Measurements from ENCODE around the gene ERMAP.
"Not testable (repeated sequence)": the region's sequence is repeated elsewhere in the genome, so short reads cannot be mapped to it uniquely, and the experiment has no call there.

Gene ERMAP

DNA sequence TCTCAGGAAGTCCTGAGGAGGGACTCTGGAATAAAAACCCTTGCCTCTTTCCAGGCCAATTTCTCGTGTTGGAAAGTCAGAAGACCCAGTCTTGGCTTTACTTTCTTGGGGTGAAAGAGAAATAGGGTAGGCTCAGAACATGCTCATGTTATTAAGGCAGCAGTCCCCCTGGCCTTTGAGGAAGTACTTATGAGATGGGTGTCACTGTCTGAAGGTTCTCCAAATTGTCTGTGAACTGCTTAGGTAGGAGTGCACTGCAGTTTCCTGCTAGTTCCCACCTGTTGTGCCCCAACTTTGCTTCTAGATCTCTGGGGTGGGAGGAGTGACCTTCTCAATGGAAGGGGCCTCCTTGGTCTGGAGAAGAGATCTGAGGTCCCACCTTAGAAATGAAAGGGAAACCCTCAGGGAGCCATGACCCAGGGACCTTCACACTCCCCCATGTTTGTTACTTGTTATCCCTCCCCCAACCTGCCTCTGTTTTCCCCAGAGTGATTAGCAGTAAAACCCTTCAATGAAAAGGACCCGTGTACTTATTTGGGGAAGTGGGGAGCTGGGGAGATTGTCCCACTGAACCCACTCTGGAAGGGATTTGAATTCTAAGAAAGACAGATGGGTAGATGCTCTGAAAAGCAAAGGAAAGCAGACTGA lies 35.2 kb downstream of the ERMAP start:
- Histone ChIP-seq H3K4me3 (ENCODE audit: low read length) (no peak overlapping the region), H3K27ac (ENCODE audit: low read depth, low read length) (no peak overlapping the region), H3K4me1 (ENCODE audit: control insufficient read depth, low read length) (peaks cover 39% of the 10 kb centered on the region), H3K79me2 (ENCODE audit: control insufficient read depth, low read length) (peaks cover 20% of the 10 kb centered on the region), H3K27me3 (ENCODE audit: control insufficient read depth, low read length) (no peaks in the 10 kb centered on the region), H3K9me3 (ENCODE audit: control insufficient read depth, insufficient read depth, low read length) (peaks cover 3% of the 10 kb centered on the region; the same call in 1 of the 2 replicates), H3F3A (ENCODE audit: control insufficient read depth, insufficient read depth) (peaks cover 6% of the 10 kb centered on the region; the same call in 1 of the 2 replicates), H4K20me1 (ENCODE audit: control insufficient read depth, insufficient read depth, low read depth, low read length) (no peaks in the 10 kb centered on the region), H3K36me3 (ENCODE audit: control insufficient read depth, low read length) (peaks cover 49% of the 10 kb centered on the region), H3K9me2 (replicated peaks; ENCODE audit: control insufficient read depth, low read length) (no peaks in the 10 kb centered on the region), H3K4me2 (ENCODE audit: low read length) (no peak overlapping the region)
- TF ChIP-seq, protein P1, sequence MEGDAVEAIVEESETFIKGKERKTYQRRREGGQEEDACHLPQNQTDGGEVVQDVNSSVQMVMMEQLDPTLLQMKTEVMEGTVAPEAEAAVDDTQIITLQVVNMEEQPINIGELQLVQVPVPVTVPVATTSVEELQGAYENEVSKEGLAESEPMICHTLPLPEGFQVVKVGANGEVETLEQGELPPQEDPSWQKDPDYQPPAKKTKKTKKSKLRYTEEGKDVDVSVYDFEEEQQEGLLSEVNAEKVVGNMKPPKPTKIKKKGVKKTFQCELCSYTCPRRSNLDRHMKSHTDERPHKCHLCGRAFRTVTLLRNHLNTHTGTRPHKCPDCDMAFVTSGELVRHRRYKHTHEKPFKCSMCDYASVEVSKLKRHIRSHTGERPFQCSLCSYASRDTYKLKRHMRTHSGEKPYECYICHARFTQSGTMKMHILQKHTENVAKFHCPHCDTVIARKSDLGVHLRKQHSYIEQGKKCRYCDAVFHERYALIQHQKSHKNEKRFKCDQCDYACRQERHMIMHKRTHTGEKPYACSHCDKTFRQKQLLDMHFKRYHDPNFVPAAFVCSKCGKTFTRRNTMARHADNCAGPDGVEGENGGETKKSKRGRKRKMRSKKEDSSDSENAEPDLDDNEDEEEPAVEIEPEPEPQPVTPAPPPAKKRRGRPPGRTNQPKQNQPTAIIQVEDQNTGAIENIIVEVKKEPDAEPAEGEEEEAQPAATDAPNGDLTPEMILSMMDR (IDR thresholded peaks at IDR 0.05; ENCODE audit: low read depth, low read length, poor library complexity, severe bottlenecking): no peak
- TF ChIP-seq EZH2phosphoT487 (IDR thresholded peaks at IDR 0.05; ENCODE audit: borderline replicate concordance, low read length): no peak

DNA sequence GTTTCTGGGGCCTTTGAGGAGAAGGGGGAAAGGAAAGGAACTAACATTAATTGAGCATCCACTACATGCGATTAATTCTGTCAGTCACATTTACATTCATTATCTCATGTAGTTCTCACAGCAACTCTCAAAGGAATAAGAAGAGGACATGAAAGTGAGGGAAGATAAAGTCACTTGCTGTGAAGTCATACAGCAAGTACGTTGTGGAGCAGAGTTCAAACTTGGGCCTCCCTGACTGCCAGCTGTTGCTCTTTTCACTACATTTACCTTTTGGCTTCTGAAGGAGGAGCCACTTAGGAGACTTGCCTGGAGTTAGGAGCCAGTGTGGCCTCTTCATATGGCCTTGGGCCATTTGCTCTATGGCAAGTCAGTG lies 35.7 kb downstream of the ERMAP start:
- Histone ChIP-seq H4K20me1 (ENCODE audit: control insufficient read depth, insufficient read depth, low read depth, low read length) (no peaks in the 10 kb centered on the region), H3K4me3 (ENCODE audit: low read length) (no peak overlapping the region), H3F3A (ENCODE audit: control insufficient read depth, insufficient read depth) (peaks cover 6% of the 10 kb centered on the region; the same call in 1 of the 2 replicates), H3K79me2 (ENCODE audit: control insufficient read depth, low read length) (peaks cover 15% of the 10 kb centered on the region), H3K4me2 (ENCODE audit: low read length) (no peak overlapping the region), H3K27me3 (ENCODE audit: control insufficient read depth, low read length) (no peaks in the 10 kb centered on the region), H3K9me2 (replicated peaks; ENCODE audit: control insufficient read depth, low read length) (no peaks in the 10 kb centered on the region), H3K27ac (ENCODE audit: low read depth, low read length) (no peak overlapping the region), H3K4me1 (ENCODE audit: control insufficient read depth, low read length) (peaks cover 35% of the 10 kb centered on the region), H3K9me3 (ENCODE audit: control insufficient read depth, insufficient read depth, low read length) (peaks cover 3% of the 10 kb centered on the region; the same call in 1 of the 2 replicates), H3K36me3 (ENCODE audit: control insufficient read depth, low read length) (peaks cover 48% of the 10 kb centered on the region)
- TF ChIP-seq, protein P1 (IDR thresholded peaks at IDR 0.05; ENCODE audit: low read depth, low read length, poor library complexity, severe bottlenecking): no peak
- TF ChIP-seq EZH2phosphoT487 (IDR thresholded peaks at IDR 0.05; ENCODE audit: borderline replicate concordance, low read length): no peak

DNA sequence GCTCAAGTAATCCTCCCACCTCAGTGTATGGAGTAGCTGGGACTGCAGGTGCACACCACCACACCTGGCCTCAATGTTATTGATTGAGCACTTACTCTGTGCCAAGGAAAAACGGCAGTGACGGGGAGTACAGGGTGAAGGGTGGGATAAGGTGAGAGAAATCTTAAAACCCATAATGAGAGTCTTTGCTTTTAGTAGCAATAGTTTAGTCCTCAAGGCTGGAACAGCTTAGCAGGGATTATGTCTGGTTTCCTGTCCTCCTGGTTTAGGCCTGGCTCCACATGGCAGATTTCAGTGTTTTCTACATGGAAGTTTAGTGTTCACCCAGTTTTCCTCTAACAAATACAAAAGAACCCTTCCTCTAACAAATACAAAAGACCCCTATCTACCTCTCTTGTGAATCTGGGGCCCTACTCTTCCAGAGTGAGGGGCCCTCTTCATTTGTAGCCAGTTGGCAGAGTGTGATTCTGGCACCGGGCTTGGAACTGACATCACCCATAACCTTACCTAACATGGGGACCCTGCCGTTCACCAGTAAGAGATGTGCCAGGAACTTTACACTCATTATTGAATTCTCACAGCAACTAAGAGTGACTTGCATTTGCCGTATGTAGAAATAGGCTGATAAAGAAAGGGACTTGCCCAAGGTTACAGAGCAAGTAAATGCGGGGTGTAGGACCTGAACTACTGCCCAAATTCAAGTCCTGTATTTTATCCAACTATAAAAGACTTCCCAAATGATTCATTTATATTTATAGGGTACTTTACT lies 36.4 kb downstream of the ERMAP start:
- H4K20me1 ChIP-seq (ENCODE audit: control insufficient read depth, insufficient read depth, low read depth, low read length): no peaks in the 10 kb centered on the region
- H3K79me2 ChIP-seq (ENCODE audit: control insufficient read depth, low read length): peaks cover 8% of the 10 kb centered on the region
- peaks cover 3% of the 10 kb centered on the region; the same call in 1 of the 2 replicates for H3K9me3 ChIP-seq (ENCODE audit: control insufficient read depth, insufficient read depth, low read length)
- H3K4me1 ChIP-seq (ENCODE audit: control insufficient read depth, low read length): peaks cover 27% of the 10 kb centered on the region
- no peak overlapping the region for H3K4me3 ChIP-seq (ENCODE audit: low read length)
- no peaks in the 10 kb centered on the region for H3K27me3 ChIP-seq (ENCODE audit: control insufficient read depth, low read length)
- H3K9me2 ChIP-seq (replicated peaks; ENCODE audit: control insufficient read depth, low read length): no peaks in the 10 kb centered on the region
- H3K27ac ChIP-seq (ENCODE audit: low read depth, low read length): no peak overlapping the region
- no peak overlapping the region for H3K4me2 ChIP-seq (ENCODE audit: low read length)
- H3F3A ChIP-seq (ENCODE audit: control insufficient read depth, insufficient read depth): peaks cover 5% of the 10 kb centered on the region; the same call in 1 of the 2 replicates
- TF ChIP-seq, protein P1 (IDR thresholded peaks at IDR 0.05; ENCODE audit: low read depth, low read length, poor library complexity, severe bottlenecking): no peak
- TF ChIP-seq EZH2phosphoT487 (IDR thresholded peaks at IDR 0.05; ENCODE audit: borderline replicate concordance, low read length): no peak
- peaks cover 46% of the 10 kb centered on the region for H3K36me3 ChIP-seq (ENCODE audit: control insufficient read depth, low read length)

DNA sequence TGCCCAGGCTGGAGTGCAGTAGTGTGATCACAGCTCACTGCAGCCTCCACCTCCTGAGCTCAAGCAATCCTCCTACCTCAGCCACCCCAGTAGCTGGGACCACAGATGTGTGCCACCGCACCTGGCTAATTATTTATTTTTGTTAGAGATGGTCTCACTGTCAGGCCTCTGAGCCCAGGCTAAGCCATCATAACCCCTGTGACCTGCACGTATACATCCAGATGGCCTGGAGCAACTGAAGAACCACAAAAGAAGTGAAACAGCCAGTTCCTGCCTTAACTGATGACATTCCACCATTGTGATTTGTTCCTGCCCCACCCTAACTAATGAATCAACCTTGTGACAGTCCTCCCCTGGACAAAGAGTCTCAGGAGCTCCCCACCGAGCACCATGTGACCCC lies 39.6 kb downstream of the ERMAP start:
- H4K20me1 ChIP-seq (ENCODE audit: control insufficient read depth, insufficient read depth, low read depth, low read length); H3K9me2 ChIP-seq (replicated peaks; ENCODE audit: control insufficient read depth, low read length); H3K4me3 ChIP-seq (ENCODE audit: low read length); H3K4me2 ChIP-seq (ENCODE audit: low read length); H3K79me2 ChIP-seq (ENCODE audit: control insufficient read depth, low read length); H3K27me3 ChIP-seq (ENCODE audit: control insufficient read depth, low read length); H3K9me3 ChIP-seq (ENCODE audit: control insufficient read depth, insufficient read depth, low read length); H3K27ac ChIP-seq (ENCODE audit: low read depth, low read length); H3F3A ChIP-seq (ENCODE audit: control insufficient read depth, insufficient read depth): not testable (repeated sequence)
- Histone ChIP-seq H3K4me1 (ENCODE audit: control insufficient read depth, low read length) (peaks cover 11% of the 10 kb centered on the region), H3K36me3 (ENCODE audit: control insufficient read depth, low read length) (peaks cover 17% of the 10 kb centered on the region)

DNA sequence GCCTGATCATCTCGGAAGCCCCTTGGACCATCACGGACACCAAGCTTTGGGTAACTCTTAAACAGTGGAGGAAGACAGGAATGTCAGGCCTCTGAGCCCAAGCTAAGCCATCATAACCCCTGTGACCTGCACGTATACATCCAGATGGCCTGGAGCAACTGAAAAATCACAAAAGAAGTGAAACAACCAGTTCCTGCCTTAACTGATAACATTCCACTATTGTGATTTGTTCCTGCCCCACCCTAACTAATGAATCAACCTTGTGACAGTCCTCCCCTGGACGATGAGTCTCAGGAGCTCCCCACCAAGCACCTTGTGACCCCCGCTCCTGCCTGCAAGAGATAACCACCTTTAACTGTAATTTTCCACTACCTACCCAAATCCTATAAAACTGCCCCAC lies 42.4 kb downstream of the ERMAP start:
- not testable (repeated sequence) for H3K4me3 ChIP-seq (ENCODE audit: low read length); H3F3A ChIP-seq (ENCODE audit: control insufficient read depth, insufficient read depth); H3K9me3 ChIP-seq (ENCODE audit: control insufficient read depth, insufficient read depth, low read length); H3K9me2 ChIP-seq (replicated peaks; ENCODE audit: control insufficient read depth, low read length); H3K27ac ChIP-seq (ENCODE audit: low read depth, low read length); H3K36me3 ChIP-seq (ENCODE audit: control insufficient read depth, low read length); H3K4me1 ChIP-seq (ENCODE audit: control insufficient read depth, low read length); H4K20me1 ChIP-seq (ENCODE audit: control insufficient read depth, insufficient read depth, low read depth, low read length); H3K27me3 ChIP-seq (ENCODE audit: control insufficient read depth, low read length); H3K4me2 ChIP-seq (ENCODE audit: low read length); H3K79me2 ChIP-seq (ENCODE audit: control insufficient read depth, low read length)

Measured in DOHH2 (cell line).